Measurements from ENCODE around the gene DOCK2.
A peak's percentile ranks its signal among the peaks of the same experiment; 100 is the strongest.

DOCK2 gene

DNA sequence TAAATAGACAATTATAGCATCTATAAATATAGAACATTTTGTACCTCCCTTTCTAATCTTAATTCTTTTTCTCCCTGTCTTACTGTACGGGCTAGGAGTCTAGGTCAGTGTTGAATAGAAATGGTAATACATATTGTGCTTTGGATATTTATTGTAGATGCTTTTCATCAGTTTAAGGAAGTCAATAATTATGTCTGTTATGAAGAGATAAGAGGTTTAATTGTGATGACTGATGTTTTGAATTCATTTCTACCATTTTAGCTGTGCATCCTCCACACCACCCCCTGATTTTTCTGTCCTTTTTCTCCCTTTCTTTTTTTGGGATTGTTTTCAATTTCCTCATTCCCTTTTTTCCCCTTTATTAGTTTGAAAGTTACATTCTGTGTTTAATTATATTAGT lies 95.8 kb downstream of the DOCK2 start:
- no peak for DNase-seq (ENCODE audit: low read depth)
- no peak overlapping the region for H3K4me3 ChIP-seq (replicated peaks; ENCODE audit: low read depth, low read length)
- TF ChIP-seq, protein P1, sequence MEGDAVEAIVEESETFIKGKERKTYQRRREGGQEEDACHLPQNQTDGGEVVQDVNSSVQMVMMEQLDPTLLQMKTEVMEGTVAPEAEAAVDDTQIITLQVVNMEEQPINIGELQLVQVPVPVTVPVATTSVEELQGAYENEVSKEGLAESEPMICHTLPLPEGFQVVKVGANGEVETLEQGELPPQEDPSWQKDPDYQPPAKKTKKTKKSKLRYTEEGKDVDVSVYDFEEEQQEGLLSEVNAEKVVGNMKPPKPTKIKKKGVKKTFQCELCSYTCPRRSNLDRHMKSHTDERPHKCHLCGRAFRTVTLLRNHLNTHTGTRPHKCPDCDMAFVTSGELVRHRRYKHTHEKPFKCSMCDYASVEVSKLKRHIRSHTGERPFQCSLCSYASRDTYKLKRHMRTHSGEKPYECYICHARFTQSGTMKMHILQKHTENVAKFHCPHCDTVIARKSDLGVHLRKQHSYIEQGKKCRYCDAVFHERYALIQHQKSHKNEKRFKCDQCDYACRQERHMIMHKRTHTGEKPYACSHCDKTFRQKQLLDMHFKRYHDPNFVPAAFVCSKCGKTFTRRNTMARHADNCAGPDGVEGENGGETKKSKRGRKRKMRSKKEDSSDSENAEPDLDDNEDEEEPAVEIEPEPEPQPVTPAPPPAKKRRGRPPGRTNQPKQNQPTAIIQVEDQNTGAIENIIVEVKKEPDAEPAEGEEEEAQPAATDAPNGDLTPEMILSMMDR (IDR thresholded peaks at IDR 0.05; ENCODE audit: low read length, missing control alignments), result no peak

DNA sequence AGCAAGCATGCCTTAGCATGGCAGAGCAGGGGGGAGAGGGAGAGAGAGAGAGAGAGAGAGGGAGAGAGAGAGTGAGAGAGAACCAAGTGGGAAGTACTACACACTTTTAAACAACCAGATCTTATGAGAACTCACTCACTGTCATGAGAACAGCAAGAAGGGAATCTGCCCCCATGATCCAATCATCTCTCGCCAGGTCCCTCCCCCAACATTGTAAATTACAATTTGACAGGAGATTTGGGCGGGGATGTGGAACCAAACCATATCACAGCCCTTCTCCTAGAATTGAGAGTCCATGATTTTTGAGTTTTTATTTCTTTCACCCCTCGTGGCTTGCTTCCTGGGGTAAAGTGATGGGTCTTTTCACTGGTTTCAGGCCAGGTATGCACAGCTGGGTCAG lies 98.8 kb downstream of the DOCK2 start:
- H3K4me3 ChIP-seq (replicated peaks; ENCODE audit: low read depth, low read length), result no peak overlapping the region
- TF ChIP-seq, protein P1 (IDR thresholded peaks at IDR 0.05; ENCODE audit: low read length, missing control alignments), result no peak
- DNase-seq (ENCODE audit: low read depth), result no peak

DNA sequence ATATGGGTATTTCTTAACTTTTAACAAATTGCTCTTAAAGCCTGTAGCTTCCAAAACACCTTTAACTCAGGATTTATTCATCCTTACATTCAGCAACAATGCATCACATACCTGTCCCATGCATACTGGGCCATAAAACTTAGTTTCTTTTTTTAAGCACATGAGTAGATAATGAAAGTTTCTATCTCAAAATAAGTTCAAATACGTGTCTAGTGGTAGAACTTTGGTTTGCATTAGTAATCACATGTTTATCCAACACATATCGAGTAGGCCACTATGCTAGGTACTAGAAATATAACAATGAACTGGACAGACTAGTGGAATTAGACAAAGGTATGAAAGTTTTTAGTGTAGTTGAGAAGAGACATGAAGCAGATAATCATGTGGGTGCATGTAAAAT lies 99.6 kb downstream of the DOCK2 start:
- DNase-seq (ENCODE audit: low read depth), result no peak
- TF ChIP-seq, protein P1 (IDR thresholded peaks at IDR 0.05; ENCODE audit: low read length, missing control alignments), result no peak
- H3K4me3 ChIP-seq (replicated peaks; ENCODE audit: low read depth, low read length), result no peak overlapping the region

DNA sequence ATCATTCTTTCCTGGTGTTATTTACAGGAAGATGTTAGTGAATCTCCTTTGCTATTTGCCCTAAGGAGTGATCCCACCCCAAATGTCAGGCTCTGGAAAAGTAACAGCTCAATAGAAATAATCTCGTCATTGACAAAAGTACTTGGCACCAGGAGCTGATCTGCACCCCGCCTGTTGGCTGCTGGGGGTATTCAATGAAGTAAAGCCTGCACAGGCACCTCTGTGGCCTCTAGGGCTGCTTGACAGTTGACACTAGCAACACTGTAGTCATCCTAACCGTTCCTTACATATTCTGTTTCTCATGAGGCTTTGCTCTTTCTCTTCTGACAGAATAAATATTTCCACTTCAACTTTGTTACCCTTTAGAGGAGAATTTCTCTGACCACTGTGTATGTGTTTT lies 103.4 kb downstream of the DOCK2 start:
- DNase-seq (ENCODE audit: low read depth), result no peak
- TF ChIP-seq, protein P1 (IDR thresholded peaks at IDR 0.05; ENCODE audit: low read length, missing control alignments), result no peak

DNA sequence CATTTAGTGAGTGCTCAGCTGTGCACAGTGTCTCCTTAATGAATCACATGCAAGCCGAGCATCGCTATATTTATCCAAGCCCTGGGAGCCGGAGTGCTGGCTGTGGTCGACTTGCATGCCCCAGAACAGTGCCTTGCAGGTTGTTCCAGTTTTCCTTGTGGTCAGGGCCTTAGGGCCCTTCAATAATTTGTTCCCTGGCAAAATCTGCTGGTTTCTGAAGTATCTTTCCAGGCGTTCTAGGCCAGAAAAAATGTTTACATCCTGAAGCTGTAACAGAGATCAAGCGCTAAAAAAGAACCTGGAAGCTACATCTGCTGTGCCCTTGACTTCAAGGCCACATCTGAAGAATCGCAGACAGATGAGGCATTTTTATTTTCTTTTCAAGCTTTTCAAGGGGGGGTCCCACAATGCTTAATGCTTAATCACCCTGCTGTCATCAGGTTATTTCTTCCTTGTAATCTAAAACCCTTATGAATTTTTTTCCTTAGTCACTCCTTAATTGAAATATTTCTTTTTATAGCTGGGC lies 105.8 kb downstream of the DOCK2 start:
- no peak overlapping the region for H3K4me3 ChIP-seq (replicated peaks; ENCODE audit: low read depth, low read length)
- DNase-seq (ENCODE audit: low read depth), result peak; percentile 19
- TF ChIP-seq, protein P1 (IDR thresholded peaks at IDR 0.05; ENCODE audit: low read length, missing control alignments), result no peak

More for the DNA sequence above, 103.4 kb downstream of the DOCK2 start:
- H3K4me3 ChIP-seq (replicated peaks; ENCODE audit: low read depth, low read length), result no peak overlapping the region

DNA sequence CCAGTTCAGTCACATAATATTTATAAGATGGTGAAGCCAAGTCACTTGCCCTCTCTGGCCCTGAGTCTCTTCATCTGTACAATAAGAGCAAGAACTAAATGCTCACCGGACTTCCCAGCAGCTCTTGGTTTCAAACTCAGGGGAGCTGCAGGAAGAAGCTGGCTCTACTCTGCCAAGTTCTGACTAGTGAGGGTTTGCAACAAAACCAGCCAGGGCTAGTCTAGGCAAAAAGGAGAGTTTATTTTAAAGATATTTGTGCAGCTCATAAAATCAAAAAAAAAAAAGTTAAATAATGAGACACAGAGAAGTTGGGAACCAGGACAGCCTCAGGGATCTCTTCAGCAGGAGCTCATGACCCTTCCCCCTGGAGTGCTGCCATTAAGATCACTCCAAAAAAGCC lies 107.3 kb downstream of the DOCK2 start:
- TF ChIP-seq, protein P1 (IDR thresholded peaks at IDR 0.05; ENCODE audit: low read length, missing control alignments), result no peak
- H3K4me3 ChIP-seq (replicated peaks; ENCODE audit: low read depth, low read length), result no peak overlapping the region
- no peak for DNase-seq (ENCODE audit: low read depth)

DNA sequence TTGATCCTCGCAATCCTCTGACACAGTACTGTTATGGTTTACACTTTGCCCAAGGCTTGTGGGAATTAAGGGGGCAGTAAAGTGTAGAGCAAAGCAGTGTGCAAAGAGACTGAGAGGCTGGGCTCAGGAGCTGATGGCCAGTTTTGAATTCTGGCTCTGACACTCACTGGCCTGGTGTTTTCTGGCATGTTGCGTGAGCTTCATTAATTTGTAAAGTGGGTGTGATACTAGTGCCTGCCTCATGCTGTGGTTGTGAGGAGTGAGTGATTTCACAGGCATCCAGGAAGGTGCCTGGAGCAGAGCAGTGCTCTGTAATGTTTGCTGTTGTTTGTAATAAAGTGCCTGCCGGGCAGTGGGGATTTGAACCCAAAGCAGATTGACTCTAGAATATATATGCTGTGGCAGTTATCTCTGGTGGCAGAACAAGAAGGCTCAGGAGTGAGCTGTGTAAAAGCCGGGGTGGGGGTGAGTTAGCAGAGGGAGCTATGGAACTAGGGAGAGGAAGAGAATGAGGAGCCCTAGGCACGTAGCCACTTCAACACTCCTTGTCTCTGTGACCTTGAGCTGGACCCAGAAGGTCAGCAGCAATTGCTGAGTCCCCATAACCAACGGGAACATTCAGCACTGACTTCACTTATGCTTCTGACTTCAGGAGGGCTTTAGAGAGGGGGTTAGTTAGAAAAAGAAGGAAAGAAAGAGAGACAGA lies 108.5 kb downstream of the DOCK2 start:
- H3K4me3 ChIP-seq (replicated peaks; ENCODE audit: low read depth, low read length), result no peak overlapping the region
- DNase-seq (ENCODE audit: low read depth), result no peak
- TF ChIP-seq, protein P1 (IDR thresholded peaks at IDR 0.05; ENCODE audit: low read length, missing control alignments), result no peak
